ENCODE measurements around the gene COL18A1.

GRCh38 chr21:45363921-45364467, 41.0 kb upstream of the COL18A1 start:
- TF ChIP-seq CTCF (conservative IDR thresholded peaks at IDR 0.05; ENCODE audit: low read length) (no peak), EZH2phosphoT487 (IDR thresholded peaks at IDR 0.05; ENCODE audit: borderline replicate concordance) (no peak)

Measured in Loucy (cell line).